Activated naive CD8-positive, alpha-beta T cell (primary cell): Measurements from ENCODE around the gene EHHADH.
A peak's percentile ranks its signal among the peaks of the same experiment; 100 is the strongest.

Source experiments
- H3K27ac Mint-ChIP-seq: one replicate; pipeline ENCODE4 v1.8.0; 2021; ENCODE audit warnings: mixed read lengths
- H3K27me3 Mint-ChIP-seq: one replicate; pipeline ENCODE4 v1.8.0; 2021; ENCODE audit warnings: mixed read lengths
- H3K36me3 Mint-ChIP-seq: one replicate; pipeline ENCODE4 v1.8.0; 2021; ENCODE audit warnings: mixed read lengths
- H3K4me1 Mint-ChIP-seq: one replicate; pipeline ENCODE4 v1.8.0; 2021; ENCODE audit warnings: low read depth, mixed read lengths
- H3K4me3 Mint-ChIP-seq: one replicate; pipeline ENCODE4 v1.8.0; 2021; ENCODE audit warnings: mild to moderate bottlenecking, mixed read lengths
- H3K9me3 Mint-ChIP-seq: one replicate; pipeline ENCODE4 v1.8.0; 2021; ENCODE audit warnings: low read depth, mixed read lengths

Gene EHHADH

DNA sequence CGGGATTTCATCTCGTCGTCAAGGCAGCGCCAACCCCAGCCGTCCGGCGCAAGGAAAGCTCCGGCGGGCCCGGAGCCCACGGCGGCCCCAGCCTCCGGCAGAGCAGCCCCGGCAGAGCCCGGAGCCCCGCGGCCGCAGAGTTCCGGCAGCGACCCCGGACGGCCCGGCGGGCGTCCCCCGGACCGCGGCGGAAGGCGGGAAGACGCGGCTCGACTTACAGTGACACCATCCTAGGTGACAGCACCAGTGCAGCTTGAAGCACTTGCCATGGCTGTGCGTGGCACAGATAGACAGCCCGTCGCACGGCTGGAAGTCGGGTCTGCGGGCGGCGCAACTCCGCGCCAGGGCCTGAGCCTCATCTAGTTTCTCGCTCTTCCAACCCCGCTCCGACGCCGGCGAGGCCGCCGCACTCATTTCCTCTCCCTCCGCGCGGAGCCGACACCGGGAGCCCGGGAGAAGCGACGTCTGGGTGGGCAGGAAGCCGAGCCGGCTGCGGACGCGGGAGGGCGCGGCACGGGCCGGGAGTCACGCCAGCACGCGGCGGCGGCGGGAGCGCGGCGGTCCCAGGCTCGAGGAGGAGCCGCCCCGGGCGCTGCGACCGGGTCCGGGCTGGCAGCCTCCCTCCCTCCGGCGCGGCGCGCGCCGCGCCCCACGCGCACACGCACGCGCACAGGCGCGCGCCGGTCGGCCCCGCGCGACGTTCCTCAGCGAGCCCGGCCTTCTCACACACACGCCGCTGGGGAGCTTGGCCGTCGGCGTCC lies 101.3 kb downstream of the EHHADH start, which contains the start of gene C3orf70:
TSS of gene C3orf70 (minus strand) at position 651 of the 761 bp plus-strand sequence. CDS start at position 414, 237 bp downstream.
- Mint-ChIP-seq H3K4me3 (peak within 1 kb of the TSS; percentile 82), H3K27me3 (peaks cover 27% of the 10 kb centered on the region), H3K9me3 (no peaks in the 10 kb centered on the region), H3K4me1 (peaks cover 4% of the 10 kb centered on the region), H3K36me3 (no peaks in the 10 kb centered on the region), H3K27ac (no peak within 1 kb of the TSS)

GRCh38 chr3:185151964-185152409 lies 101.9 kb downstream of the EHHADH start:
- no peak overlapping the region for H3K27ac Mint-ChIP-seq
- H3K36me3 Mint-ChIP-seq, result no peaks in the 10 kb centered on the region
- H3K4me1 Mint-ChIP-seq, result peaks cover 4% of the 10 kb centered on the region
- no peaks in the 10 kb centered on the region for H3K9me3 Mint-ChIP-seq
- H3K27me3 Mint-ChIP-seq, result peaks cover 24% of the 10 kb centered on the region
- peak overlapping the region; percentile 80 for H3K4me3 Mint-ChIP-seq

DNA sequence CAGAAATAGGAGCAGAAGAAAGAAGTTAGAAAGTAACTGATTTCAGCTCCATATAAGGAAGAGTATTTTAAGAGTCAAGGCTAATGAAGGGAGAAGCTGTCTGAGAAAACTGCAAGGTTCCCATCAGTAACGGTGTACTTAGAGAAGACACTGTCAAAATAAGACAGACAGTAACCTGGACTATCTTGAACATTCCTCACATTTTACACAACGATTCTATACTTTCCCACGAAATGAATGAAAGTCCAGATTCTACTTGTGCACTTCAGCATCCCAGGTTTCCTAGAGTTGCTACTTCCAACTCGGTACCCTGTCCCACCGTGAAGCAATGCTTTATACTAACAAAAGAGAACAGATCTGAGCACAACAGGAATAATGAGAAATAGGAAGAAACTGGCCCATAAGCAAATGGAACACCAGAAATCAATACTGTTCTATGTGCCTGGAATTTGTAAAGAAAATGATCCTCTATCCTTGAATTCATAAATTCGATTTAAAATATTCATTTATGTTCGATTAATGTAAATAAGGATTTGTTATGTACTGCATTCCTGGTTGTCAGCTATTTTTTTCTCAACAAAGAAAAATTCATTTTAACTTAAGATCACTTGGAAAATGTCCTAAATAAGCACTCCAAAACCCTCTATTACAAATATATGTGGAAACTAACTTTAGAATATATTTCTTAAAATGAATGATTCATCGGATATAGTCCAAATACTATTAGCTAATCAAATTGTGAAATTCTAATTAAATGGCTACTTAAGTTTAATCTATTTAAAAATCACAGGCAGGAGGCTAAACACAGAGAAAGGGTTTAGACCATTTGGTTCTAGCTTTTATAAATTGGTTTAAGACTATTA lies 102.5 kb downstream of the EHHADH start:
- peaks cover 4% of the 10 kb centered on the region for H3K4me1 Mint-ChIP-seq
- H3K4me3 Mint-ChIP-seq, result peak overlapping the region; percentile 80
- H3K27me3 Mint-ChIP-seq, result peaks cover 19% of the 10 kb centered on the region
- no peak overlapping the region for H3K27ac Mint-ChIP-seq
- H3K36me3 Mint-ChIP-seq, result no peaks in the 10 kb centered on the region
- no peaks in the 10 kb centered on the region for H3K9me3 Mint-ChIP-seq

GRCh38 chr3:185150561-185150960 lies 103.3 kb downstream of the EHHADH start:
- H3K27ac Mint-ChIP-seq, result no peak overlapping the region
- H3K9me3 Mint-ChIP-seq, result no peaks in the 10 kb centered on the region
- no peak overlapping the region for H3K4me3 Mint-ChIP-seq
- peaks cover 19% of the 10 kb centered on the region for H3K27me3 Mint-ChIP-seq
- peaks cover 4% of the 10 kb centered on the region for H3K4me1 Mint-ChIP-seq
- H3K36me3 Mint-ChIP-seq, result no peaks in the 10 kb centered on the region

GRCh38 chr3:185149591-185149990 lies 104.3 kb downstream of the EHHADH start:
- H3K27ac Mint-ChIP-seq, result no peak overlapping the region
- no peaks in the 10 kb centered on the region for H3K9me3 Mint-ChIP-seq
- H3K4me1 Mint-ChIP-seq, result peaks cover 4% of the 10 kb centered on the region
- H3K4me3 Mint-ChIP-seq, result no peak overlapping the region
- H3K36me3 Mint-ChIP-seq, result no peaks in the 10 kb centered on the region
- peaks cover 19% of the 10 kb centered on the region for H3K27me3 Mint-ChIP-seq

GRCh38 chr3:185145511-185145910 lies 108.3 kb downstream of the EHHADH start:
- Mint-ChIP-seq H3K9me3 (no peaks in the 10 kb centered on the region), H3K4me3 (no peak overlapping the region), H3K27me3 (peaks cover 11% of the 10 kb centered on the region), H3K36me3 (no peaks in the 10 kb centered on the region), H3K4me1 (no peaks in the 10 kb centered on the region), H3K27ac (no peak overlapping the region)

DNA sequence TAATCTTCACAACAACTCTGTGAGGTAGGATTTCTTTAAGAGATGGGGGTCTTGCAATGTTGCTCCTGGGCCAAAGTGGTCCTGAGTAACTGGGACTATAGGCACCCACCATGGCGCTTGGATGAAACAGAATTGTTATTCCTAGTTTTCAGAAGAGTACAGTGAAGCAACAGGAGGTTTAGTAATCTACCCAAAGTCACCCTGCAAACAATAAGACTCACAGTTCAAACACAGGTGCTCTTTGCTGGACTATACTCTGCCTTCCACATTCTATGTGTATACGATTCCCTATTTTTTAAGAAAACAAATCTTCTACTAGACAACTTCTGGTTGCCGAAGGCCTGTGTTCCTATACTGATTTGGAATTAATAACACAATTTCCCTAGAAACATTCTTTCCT lies 109.1 kb downstream of the EHHADH start:
- peaks cover 6% of the 10 kb centered on the region for H3K27me3 Mint-ChIP-seq
- no peaks in the 10 kb centered on the region for H3K9me3 Mint-ChIP-seq
- H3K27ac Mint-ChIP-seq, result no peak overlapping the region
- H3K4me3 Mint-ChIP-seq, result no peak overlapping the region
- no peaks in the 10 kb centered on the region for H3K36me3 Mint-ChIP-seq
- H3K4me1 Mint-ChIP-seq, result no peaks in the 10 kb centered on the region
